Liver (tissue), 3 donors: Measurements from ENCODE around the gene CELSR1.

Source experiments
- CTCF ChIP-seq: fragments of 150-350 bp; IDR thresholded peaks from 2 replicates; pipeline ENCODE4 v1.5.1; 2017; ENCODE audit warnings: improper control_type of control experiment, low read depth, low read length; ENCODE audit not compliant: missing input control
- GABPA ChIP-seq, 2 donors: IDR thresholded peaks in 1 of 2; conservative IDR thresholded peaks in 1 of 2; 2 replicates each; pipeline ENCODE4 v1.6.1; 2016; ENCODE audit warnings: antibody characterized with exemption in 2 of 2, mild to moderate bottlenecking in 1 of 2, moderate library complexity in 1 of 2
- JUND ChIP-seq, 2 donors: IDR thresholded peaks; 2 replicates each; pipeline ENCODE4 v1.6.1; 2016; ENCODE audit warnings: antibody characterized with exemption in 2 of 2
- MAX ChIP-seq: IDR thresholded peaks from 2 replicates; pipeline ENCODE4 v1.6.1; 2016; ENCODE audit warnings: antibody characterized with exemption
- NR2F2 ChIP-seq: IDR thresholded peaks from 2 replicates; pipeline ENCODE4 v1.6.1; 2016; ENCODE audit warnings: antibody characterized with exemption
- RAD21 ChIP-seq, 2 donors: IDR thresholded peaks; 2 replicates each; pipeline ENCODE4 v1.6.1; 2016; ENCODE audit warnings: antibody characterized with exemption in 2 of 2, mild to moderate bottlenecking in 2 of 2
- RXRA ChIP-seq, 2 donors: IDR thresholded peaks; 2 replicates each; pipeline ENCODE4 v1.6.1; 2017 to 2018; ENCODE audit warnings: antibody characterized with exemption in 2 of 2, mild to moderate bottlenecking in 1 of 2
- TAF1 ChIP-seq: conservative IDR thresholded peaks from 2 replicates; pipeline ENCODE4 v1.6.1; 2016; ENCODE audit warnings: antibody characterized with exemption, mild to moderate bottlenecking
- YY1 ChIP-seq: IDR thresholded peaks from 2 replicates; pipeline ENCODE4 v1.6.1; 2016; ENCODE audit warnings: antibody characterized with exemption, mild to moderate bottlenecking
- TF ChIP-seq, protein P1 (sequence below): IDR thresholded peaks from 2 replicates; pipeline ENCODE4 v1.6.1; 2016; ENCODE audit warnings: antibody characterized with exemption
- TF ChIP-seq, protein P2 (sequence below): IDR thresholded peaks from 2 replicates; pipeline ENCODE4 v1.6.1; 2016; ENCODE audit warnings: antibody characterized with exemption, mild to moderate bottlenecking
- TF ChIP-seq, protein P3 (sequence below): IDR thresholded peaks from 2 replicates; pipeline ENCODE4 v1.6.1; 2016; ENCODE audit warnings: antibody characterized with exemption
- donor health status: healthy.
- donor health status: healthy.

DNA sequence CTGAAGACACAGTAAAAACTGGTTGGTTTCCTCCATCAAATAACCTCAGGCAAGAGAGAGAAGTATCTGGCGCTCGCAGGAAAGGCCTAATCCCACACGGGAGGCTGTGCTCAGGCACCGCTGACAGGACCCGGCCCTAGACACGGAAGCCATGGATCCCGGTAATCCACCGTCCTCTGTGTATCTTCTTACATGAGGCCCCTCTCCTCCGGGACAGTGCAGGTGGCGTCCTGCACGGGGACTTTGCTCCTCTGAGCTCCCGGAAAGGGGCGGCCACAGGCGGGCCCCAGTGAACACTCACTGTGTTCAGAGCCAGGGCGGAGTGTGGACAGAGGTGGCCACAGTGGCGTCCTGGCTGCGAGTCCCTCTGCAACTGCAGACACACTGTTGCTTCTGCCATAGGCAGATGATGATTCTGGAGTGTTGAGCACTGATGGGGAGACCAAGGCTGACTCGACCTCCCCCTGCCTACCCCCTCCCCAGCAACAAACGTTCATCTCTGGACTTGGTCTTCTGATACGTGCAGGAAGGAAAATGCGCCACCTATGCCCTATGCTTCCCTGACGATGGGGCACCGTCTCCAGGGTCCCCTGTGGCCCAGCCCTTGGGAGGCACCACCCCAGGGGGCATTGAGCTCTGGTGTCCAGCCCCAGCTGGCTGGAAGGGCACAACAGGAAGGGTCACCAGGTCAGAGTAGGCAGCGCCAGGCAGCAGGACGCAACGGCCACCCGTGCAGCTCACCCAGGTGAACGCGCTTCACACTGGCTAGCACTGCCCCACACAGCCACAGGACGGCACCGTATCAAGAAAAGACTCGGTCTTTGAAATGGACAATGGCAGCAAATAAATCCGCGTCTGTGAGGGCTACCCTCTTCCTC is 106.2 kb downstream of the CELSR1 start:
- TF ChIP-seq CTCF (no peak), JUND (IDR thresholded peaks at IDR 0.05) (no peak), GABPA (IDR thresholded peaks at IDR 0.05 in 1 of 2, conservative IDR thresholded peaks at IDR 0.05 in 1 of 2) (no peak), MAX (no peak), RAD21 (IDR thresholded peaks at IDR 0.05) (no peak), YY1 (no peak), TAF1 (no peak), RXRA (IDR thresholded peaks at IDR 0.05) (no peak), NR2F2 (no peak)
- TF ChIP-seq, protein P1, sequence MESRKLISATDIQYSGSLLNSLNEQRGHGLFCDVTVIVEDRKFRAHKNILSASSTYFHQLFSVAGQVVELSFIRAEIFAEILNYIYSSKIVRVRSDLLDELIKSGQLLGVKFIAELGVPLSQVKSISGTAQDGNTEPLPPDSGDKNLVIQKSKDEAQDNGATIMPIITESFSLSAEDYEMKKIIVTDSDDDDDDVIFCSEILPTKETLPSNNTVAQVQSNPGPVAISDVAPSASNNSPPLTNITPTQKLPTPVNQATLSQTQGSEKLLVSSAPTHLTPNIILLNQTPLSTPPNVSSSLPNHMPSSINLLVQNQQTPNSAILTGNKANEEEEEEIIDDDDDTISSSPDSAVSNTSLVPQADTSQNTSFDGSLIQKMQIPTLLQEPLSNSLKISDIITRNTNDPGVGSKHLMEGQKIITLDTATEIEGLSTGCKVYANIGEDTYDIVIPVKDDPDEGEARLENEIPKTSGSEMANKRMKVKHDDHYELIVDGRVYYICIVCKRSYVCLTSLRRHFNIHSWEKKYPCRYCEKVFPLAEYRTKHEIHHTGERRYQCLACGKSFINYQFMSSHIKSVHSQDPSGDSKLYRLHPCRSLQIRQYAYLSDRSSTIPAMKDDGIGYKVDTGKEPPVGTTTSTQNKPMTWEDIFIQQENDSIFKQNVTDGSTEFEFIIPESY = no peak
- TF ChIP-seq, protein P2, sequence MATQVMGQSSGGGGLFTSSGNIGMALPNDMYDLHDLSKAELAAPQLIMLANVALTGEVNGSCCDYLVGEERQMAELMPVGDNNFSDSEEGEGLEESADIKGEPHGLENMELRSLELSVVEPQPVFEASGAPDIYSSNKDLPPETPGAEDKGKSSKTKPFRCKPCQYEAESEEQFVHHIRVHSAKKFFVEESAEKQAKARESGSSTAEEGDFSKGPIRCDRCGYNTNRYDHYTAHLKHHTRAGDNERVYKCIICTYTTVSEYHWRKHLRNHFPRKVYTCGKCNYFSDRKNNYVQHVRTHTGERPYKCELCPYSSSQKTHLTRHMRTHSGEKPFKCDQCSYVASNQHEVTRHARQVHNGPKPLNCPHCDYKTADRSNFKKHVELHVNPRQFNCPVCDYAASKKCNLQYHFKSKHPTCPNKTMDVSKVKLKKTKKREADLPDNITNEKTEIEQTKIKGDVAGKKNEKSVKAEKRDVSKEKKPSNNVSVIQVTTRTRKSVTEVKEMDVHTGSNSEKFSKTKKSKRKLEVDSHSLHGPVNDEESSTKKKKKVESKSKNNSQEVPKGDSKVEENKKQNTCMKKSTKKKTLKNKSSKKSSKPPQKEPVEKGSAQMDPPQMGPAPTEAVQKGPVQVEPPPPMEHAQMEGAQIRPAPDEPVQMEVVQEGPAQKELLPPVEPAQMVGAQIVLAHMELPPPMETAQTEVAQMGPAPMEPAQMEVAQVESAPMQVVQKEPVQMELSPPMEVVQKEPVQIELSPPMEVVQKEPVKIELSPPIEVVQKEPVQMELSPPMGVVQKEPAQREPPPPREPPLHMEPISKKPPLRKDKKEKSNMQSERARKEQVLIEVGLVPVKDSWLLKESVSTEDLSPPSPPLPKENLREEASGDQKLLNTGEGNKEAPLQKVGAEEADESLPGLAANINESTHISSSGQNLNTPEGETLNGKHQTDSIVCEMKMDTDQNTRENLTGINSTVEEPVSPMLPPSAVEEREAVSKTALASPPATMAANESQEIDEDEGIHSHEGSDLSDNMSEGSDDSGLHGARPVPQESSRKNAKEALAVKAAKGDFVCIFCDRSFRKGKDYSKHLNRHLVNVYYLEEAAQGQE = no peak
- TF ChIP-seq, protein P3, sequence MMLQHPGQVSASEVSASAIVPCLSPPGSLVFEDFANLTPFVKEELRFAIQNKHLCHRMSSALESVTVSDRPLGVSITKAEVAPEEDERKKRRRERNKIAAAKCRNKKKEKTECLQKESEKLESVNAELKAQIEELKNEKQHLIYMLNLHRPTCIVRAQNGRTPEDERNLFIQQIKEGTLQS = no peak
